ENCODE results near the gene DCHS1. TPM values are rescaled to one million over a fixed set of nuclear protein-coding genes. Genes with fewer than 3 reads are reported as not detected.

The DCHS1 gene
- polyA plus RNA-seq, 1 experiment: 7.3 TPM

- CTCF ChIA-PET: interaction anchor here (0.9 to 3.9 kb wide), 3 partner anchors 8 to 81 kb away, joined by 3 to 17 read pairs (median 5); partner anchors contain the start of gene MRPL17
- Histone ChIP-seq H3K27me3 (ENCODE audit: control insufficient read depth, insufficient read depth, low read length) (no peaks in the 10 kb centered on the region), H3K36me3 (ENCODE audit: control insufficient read depth, insufficient read depth, low read length) (peaks cover 22% of the 10 kb centered on the region), H3K4me3 (ENCODE audit: low read depth, low read length) (peak overlapping the region; percentile 84)
- DNase-seq (ENCODE audit: low read depth): no peak
- POLR2A ChIA-PET: no interaction called here
- no peak for TF ChIP-seq CTCF (IDR thresholded peaks at IDR 0.05; ENCODE audit: insufficient read depth, low read depth, low read length)
Observed at GRCh38 chr11:6602096-6602940, 53.3 kb downstream of the DCHS1 start.

- H3K36me3 ChIP-seq (ENCODE audit: control insufficient read depth, insufficient read depth, low read length): peaks cover 24% of the 10 kb centered on the region
- H3K4me3 ChIP-seq (ENCODE audit: low read depth, low read length): no peak overlapping the region
- TF ChIP-seq CTCF (IDR thresholded peaks at IDR 0.05; ENCODE audit: insufficient read depth, low read depth, low read length): no peak
- H3K27me3 ChIP-seq (ENCODE audit: control insufficient read depth, insufficient read depth, low read length): no peaks in the 10 kb centered on the region
- ChIA-PET CTCF (no interaction called here), POLR2A (no interaction called here)
- DNase-seq (ENCODE audit: low read depth): no peak
Observed at GRCh38 chr11:6601041-6601461, 54.6 kb downstream of the DCHS1 start.

- CTCF ChIA-PET: no interaction called here
- POLR2A ChIA-PET: no interaction called here
- Histone ChIP-seq H3K4me3 (ENCODE audit: low read depth, low read length) (no peak overlapping the region), H3K27me3 (ENCODE audit: control insufficient read depth, insufficient read depth, low read length) (no peaks in the 10 kb centered on the region), H3K36me3 (ENCODE audit: control insufficient read depth, insufficient read depth, low read length) (peaks cover 24% of the 10 kb centered on the region)
- DNase-seq (ENCODE audit: low read depth): no peak
- TF ChIP-seq CTCF (IDR thresholded peaks at IDR 0.05; ENCODE audit: insufficient read depth, low read depth, low read length): no peak
Observed at GRCh38 chr11:6599881-6600390, 55.7 kb downstream of the DCHS1 start.

- no peak for DNase-seq (ENCODE audit: low read depth)
- ChIA-PET POLR2A (no interaction called here), CTCF (no interaction called here)
Observed at GRCh38 chr11:6599449-6599848, 56.2 kb downstream of the DCHS1 start.

More at GRCh38 chr11:6599449-6599848, 56.2 kb downstream of the DCHS1 start:
- Histone ChIP-seq H3K4me3 (ENCODE audit: low read depth, low read length) (no peak overlapping the region), H3K27me3 (ENCODE audit: control insufficient read depth, insufficient read depth, low read length) (no peaks in the 10 kb centered on the region), H3K36me3 (ENCODE audit: control insufficient read depth, insufficient read depth, low read length) (peaks cover 26% of the 10 kb centered on the region)
- no peak for TF ChIP-seq CTCF (IDR thresholded peaks at IDR 0.05; ENCODE audit: insufficient read depth, low read depth, low read length)

Measured in BJ (cell line).